Fibroblast of pulmonary artery (primary cell): ENCODE results near the gene RIIAD1.

Experiments used
- DNase-seq: peaks from one replicate; pipeline ENCODE4 v3.0.0-alpha.2; 2010; ENCODE audit warnings: low read depth
- H3K4me3 ChIP-seq: replicated peaks from 2 replicates; pipeline ENCODE4 v1.5.1; 2011; ENCODE audit warnings: low read depth, mild to moderate bottlenecking, control low read depth, low read length, moderate library complexity
- CTCF ChIP-seq: IDR thresholded peaks from 2 replicates; pipeline ENCODE4 v1.5.1; 2011; ENCODE audit warnings: mild to moderate bottlenecking, control low read depth, low read length, inconsistent platforms; ENCODE audit errors: missing control alignments

RIIAD1 gene

DNA sequence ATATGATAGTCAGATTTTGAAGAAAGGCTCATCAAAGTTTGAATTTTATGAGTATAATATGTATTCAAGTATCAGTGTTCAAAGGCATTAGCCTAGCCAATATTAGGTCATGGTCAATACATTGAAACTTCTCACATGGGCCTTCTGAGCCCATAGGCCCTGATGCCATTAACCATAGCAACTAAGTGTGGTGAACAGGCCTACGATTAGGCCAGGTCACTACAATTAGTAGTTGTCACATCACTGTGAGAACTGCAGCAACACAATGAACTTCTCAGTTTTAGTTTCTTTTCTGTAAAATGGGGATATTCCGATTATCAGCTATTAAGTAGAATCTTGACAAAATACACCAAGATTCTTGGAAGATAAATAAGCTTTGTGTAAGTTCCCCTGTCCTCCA, 34.8 kb upstream of the RIIAD1 start:
- TF ChIP-seq CTCF: no peak
- no peak for DNase-seq

DNA sequence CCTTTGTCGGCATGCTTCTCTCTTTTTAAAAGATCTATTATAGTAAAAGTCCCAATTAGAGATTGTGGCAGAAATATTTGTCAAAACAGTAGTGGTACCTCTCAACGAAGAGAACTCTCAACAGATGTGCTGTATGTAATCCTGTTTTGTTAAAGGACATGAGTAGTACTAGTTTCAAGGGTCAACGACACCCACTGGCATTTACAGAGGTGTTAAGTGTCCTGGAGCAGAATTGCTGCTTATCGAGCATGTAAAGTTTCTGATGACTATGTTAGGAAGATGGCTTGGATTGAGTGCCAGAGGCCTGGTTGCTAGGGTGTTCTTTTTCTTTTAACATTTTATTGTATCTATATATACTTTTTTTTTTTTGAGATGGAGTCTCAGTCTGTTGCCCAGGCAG, 31.8 kb upstream of the RIIAD1 start:
- no peak overlapping the region for H3K4me3 ChIP-seq
- no peak for DNase-seq
- no peak for TF ChIP-seq CTCF

More for the DNA sequence above, 34.8 kb upstream of the RIIAD1 start:
- no peak overlapping the region for H3K4me3 ChIP-seq

DNA sequence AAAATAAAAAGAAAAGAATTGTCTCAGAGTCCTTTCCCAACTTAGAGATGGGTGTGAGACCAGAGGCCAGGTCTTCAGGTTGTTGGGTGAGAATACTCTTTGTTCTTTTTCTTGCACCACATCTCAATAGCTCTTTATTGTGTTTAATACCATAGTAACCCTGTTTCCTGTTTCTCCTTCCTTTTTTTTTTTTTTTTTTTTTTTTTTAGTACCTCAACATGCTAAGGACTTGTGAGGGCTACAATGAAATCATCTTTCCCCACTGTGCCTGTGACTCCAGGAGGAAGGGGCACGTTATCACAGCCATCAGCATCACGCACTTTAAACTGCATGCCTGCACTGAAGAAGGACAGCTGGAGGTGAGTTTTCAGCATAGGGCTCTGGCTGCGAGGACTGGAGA, 29.1 kb upstream of the RIIAD1 start:
- DNase-seq: peak; percentile 21
- H3K4me3 ChIP-seq: no peak overlapping the region
- no peak for TF ChIP-seq CTCF

DNA sequence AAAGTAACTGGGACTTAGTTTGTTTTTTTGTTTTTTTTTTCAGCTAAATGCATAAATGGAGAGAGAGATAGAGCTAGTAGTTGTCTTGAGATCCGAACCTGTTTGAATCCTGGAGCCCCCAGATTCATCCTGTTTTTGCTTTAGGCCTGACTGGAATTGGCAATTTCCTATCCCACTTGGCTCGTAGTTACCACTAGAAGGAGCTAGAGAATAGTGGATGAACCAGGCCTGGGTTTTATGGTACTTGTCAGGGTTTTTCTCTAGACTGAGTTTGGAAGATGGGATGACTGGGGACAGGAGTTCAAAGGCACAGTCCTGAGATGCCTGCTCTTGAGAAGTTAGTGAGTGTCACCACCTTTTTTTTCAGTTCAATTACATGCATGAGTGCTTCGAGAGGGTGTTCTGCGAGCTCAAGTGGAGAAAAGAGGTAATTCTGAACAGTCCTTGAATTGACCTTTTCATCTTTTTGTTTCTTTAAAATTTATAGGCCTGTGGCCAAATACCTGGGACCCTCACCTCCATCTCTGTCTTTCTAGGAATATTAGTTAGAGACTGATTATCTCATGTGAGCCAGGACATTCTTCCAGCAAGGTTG, 28.2 kb upstream of the RIIAD1 start:
- TF ChIP-seq CTCF: peak; percentile 85
- peak; percentile 62 for DNase-seq
- no peak overlapping the region for H3K4me3 ChIP-seq

- H3K4me3 ChIP-seq: no peak overlapping the region
- no peak for TF ChIP-seq CTCF
- DNase-seq: no peak
Measured at GRCh38 chr1:151701515-151701914, 19.8 kb upstream of the RIIAD1 start.

DNA sequence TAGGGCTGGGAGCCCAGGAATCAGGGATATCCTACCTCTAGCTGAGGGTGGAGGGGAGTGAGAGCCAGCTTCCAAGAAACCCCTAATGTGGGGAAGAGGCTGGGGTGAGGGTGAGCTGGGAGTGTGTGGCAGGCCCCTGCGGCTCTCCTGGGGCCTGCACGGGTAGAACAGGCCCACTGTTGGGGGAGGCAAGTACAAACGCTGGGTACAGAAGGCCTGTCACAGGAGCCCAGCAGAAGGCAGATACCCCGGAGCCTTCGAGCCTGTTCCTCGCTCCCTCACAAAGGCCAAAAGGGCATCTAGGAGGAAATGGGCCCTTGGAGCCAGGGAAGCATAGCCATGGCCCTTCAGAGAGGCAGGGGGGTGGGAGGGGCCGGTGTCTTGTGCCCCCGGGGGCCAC, 18.4 kb upstream of the RIIAD1 start:
- no peak for TF ChIP-seq CTCF
- H3K4me3 ChIP-seq: no peak overlapping the region
- no peak for DNase-seq

GRCh38 chr1:151703813-151704212, 17.5 kb upstream of the RIIAD1 start:
- H3K4me3 ChIP-seq: no peak overlapping the region
- DNase-seq: no peak
- no peak for TF ChIP-seq CTCF
